ENCODE measurements around the gene LRP1.

The LRP1 gene

GRCh38 chr12:57211791-57212700 lies 83.8 kb downstream of the LRP1 start:
- Histone ChIP-seq H3K27ac (peak overlapping the region in 1 of 2 donors; percentile 62), H3K4me3 (no peak overlapping the region)
- DNase-seq (ENCODE audit: low spot score), result no peak
- TF ChIP-seq, protein P1, sequence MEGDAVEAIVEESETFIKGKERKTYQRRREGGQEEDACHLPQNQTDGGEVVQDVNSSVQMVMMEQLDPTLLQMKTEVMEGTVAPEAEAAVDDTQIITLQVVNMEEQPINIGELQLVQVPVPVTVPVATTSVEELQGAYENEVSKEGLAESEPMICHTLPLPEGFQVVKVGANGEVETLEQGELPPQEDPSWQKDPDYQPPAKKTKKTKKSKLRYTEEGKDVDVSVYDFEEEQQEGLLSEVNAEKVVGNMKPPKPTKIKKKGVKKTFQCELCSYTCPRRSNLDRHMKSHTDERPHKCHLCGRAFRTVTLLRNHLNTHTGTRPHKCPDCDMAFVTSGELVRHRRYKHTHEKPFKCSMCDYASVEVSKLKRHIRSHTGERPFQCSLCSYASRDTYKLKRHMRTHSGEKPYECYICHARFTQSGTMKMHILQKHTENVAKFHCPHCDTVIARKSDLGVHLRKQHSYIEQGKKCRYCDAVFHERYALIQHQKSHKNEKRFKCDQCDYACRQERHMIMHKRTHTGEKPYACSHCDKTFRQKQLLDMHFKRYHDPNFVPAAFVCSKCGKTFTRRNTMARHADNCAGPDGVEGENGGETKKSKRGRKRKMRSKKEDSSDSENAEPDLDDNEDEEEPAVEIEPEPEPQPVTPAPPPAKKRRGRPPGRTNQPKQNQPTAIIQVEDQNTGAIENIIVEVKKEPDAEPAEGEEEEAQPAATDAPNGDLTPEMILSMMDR (IDR thresholded peaks at IDR 0.05), result no peak

DNA sequence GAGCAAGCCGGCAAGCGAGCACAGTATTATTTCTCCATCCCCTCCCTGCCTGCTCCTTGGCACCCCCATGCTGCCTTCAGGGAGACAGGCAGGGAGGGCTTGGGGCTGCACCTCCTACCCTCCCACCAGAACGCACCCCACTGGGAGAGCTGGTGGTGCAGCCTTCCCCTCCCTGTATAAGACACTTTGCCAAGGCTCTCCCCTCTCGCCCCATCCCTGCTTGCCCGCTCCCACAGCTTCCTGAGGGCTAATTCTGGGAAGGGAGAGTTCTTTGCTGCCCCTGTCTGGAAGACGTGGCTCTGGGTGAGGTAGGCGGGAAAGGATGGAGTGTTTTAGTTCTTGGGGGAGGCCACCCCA lies 84.4 kb downstream of the LRP1 start:
- Histone ChIP-seq H3K4me3 (no peak overlapping the region), H3K27ac (peak overlapping the region; percentile 27 to 62)
- TF ChIP-seq, protein P1 (IDR thresholded peaks at IDR 0.05), result no peak
- DNase-seq (ENCODE audit: low spot score), result no peak

DNA sequence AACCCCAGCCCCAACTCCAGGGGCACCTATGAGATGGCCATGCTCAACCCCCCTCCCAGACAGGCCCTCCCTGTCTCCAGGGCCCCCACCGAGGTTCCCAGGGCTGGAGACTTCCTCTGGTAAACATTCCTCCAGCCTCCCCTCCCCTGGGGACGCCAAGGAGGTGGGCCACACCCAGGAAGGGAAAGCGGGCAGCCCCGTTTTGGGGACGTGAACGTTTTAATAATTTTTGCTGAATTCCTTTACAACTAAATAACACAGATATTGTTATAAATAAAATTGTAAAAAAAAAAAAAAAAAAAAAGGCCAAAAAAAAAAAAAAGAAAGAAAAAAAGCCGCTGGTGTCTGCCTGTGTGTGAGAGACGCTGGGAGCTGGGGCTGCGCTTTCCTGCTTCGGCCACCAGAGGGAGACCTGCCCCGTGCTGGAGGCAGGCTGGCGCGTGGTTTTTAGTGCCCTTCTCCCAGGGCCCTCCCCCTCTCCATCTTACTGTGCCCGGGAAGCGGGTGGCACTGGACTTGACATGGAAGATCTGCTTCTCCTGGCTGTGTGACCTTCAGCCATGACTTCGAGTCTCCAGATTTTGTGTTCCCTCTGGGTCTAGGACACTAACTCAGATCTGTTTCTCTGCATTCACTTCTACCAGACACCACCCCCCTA lies 84.9 kb downstream of the LRP1 start:
- DNase-seq (ENCODE audit: low spot score), result peak; percentile 91
- H3K27ac ChIP-seq, result peak overlapping the region; percentile 27 to 62
- TF ChIP-seq, protein P1 (IDR thresholded peaks at IDR 0.05), result peak; percentile 84
- no peak overlapping the region for H3K4me3 ChIP-seq

DNA sequence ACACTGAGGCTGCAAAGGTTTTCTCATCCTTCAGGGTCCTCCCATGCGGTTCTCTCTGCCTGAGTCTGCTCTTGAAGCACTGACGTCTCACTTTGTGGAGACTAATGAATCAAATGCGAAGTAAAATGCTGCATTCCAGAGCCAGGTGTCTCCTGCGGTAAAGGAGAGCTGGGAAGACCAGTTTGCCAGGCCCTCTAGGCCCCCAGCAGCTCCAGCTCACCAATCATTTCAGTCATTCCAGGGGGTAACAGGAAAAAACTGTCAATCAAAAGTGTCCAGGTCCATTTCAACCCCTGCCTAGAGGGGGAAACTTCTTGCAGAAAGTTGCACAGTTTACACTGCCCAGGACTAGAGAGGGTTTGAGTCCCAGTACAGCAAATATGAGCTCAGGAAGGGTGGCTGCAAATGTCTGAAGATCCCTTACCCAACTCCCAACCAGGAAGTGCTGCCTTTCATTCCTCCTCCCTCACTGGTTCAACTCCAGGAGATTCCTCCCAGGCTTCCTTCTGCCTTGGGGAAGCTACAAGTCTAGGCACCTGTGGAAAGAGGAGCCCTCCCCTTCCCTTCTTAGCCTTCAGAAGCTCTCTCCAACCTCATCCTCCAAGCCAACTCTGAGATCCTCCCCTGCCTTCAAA lies 85.6 kb downstream of the LRP1 start:
- no peak overlapping the region for H3K4me3 ChIP-seq
- DNase-seq (ENCODE audit: low spot score), result no peak
- TF ChIP-seq, protein P1 (IDR thresholded peaks at IDR 0.05), result no peak
- H3K27ac ChIP-seq, result peak overlapping the region in 1 of 2 donors; percentile 39

- Histone ChIP-seq H3K27ac (no peak overlapping the region), H3K4me3 (no peak overlapping the region)
- TF ChIP-seq, protein P1 (IDR thresholded peaks at IDR 0.05), result peak; percentile 54
- DNase-seq (ENCODE audit: low spot score), result no peak
Measured at GRCh38 chr12:57214398-57214781, 86.1 kb downstream of the LRP1 start.

DNA sequence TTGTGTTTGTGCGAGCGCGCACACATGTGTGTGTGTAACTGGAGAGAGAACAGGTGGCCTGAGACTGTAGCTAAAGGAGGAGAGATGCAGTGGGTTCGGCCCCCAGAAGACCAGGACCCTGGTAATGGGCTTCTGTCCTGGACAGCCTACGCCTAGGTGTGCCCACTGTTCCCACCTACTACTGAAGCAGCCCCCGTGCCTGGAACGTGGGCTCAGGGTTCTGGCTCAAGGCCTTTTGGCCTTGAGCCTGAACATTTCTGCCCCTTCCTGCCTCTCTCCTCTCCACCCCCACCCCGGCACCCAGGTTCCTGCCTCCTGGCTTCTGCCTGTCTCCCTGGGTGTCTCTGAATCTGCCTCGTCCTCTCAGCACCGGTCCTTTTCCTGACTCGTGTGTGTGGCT lies 86.8 kb downstream of the LRP1 start:
- no peak overlapping the region for H3K4me3 ChIP-seq
- TF ChIP-seq, protein P1 (IDR thresholded peaks at IDR 0.05), result no peak
- no peak for DNase-seq (ENCODE audit: low spot score)

More for the DNA sequence above, 86.8 kb downstream of the LRP1 start:
- no peak overlapping the region for H3K27ac ChIP-seq

Data from coronary artery (tissue), 2 donors.